NCI-H69 (cell line): ENCODE measurements around the gene PRLR.
"Not testable (repeated sequence)": the region's sequence is repeated elsewhere in the genome, so short reads cannot be mapped to it uniquely, and the experiment has no call there.

ENCODE experiments used
- DNase-seq: peaks from one replicate; lab custom pipeline; 2025; lab: John Stamatoyannopoulos, UW

Gene PRLR

DNA sequence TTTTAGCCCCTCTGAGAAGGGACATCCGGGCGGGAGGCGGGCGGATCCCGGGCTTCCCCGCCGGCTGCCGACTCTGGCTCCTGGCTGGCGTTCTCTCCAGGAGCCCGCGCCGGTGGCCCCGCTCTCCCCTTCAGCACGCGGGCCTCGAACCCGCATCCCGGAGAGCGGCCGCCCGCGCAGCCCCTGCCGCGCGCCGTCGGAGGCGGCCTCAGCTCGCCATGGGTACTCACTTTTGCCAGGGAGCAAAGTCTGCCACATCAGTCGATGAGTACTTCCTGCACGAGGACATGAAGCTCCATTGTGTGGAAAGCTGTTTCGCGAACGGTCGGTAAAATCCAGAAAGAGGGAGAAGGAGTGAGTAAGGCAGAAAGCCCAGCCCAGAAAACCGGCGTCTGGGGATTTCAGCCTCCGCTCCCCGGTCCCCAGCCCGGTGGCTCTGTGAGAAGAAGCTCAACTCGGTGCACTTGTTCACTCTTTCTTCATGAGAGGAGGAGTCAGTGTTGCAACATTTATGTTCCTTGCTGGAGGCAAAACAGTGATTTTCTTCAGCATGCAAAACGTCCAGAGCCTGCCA lies at the start of gene PRLR:
Gene PRLR, minus strand, starts transcription at position 450 of the 574 bp plus-strand sequence. CDS start 140,867 bp downstream, outside the sequence.
- DNase-seq, result peak; percentile 67

DNA sequence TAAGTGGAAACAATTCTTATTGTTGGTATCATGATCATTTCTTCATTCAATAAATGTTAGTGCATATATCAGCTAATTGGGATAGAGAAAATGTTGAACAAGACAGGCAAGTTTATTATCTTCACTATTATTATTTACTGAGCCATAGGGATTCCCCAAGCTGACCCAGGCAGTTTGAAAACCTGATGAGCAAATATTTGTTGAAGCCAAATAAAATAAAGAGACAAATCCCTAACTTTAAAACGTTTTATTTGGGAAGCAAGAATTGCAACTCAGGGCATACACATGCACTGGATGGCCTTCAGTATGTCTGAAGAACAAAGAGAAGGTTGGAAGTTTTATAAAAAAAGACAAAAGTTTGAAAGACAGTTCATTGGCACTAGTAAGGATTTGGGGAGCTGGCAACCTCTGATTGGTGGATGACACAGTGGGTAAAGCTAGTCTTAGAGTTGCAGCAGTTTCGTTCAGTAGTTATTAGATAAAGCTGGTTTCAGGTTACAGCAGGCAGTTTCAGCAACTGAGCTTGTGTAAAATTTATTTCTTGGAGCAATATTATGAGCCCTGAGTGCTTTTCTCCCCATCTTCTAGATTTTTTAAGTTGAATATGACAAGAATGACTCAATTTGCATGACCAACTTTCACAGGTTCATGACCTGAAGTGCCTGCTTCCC lies 44.7 kb upstream of the PRLR start:
- no peak for DNase-seq

DNA sequence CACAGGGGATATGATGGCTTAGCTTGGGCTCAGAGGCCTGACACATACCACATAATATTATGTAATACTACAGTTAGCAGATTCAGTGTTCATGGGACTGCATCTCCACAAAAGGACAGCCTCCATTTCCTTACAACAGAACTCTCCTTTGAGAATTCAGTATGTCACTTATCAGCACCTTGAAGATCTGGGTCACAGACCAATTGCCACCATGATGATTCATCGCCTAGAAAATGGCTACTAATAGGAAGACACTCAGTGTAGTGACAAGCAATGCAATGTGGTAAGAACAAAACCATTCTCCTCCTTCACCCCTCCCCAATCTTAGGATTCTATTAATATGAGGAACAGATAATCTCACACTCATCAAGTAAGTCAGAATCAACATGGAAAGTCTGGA lies 38.7 kb upstream of the PRLR start:
- DNase-seq, result no peak

DNA sequence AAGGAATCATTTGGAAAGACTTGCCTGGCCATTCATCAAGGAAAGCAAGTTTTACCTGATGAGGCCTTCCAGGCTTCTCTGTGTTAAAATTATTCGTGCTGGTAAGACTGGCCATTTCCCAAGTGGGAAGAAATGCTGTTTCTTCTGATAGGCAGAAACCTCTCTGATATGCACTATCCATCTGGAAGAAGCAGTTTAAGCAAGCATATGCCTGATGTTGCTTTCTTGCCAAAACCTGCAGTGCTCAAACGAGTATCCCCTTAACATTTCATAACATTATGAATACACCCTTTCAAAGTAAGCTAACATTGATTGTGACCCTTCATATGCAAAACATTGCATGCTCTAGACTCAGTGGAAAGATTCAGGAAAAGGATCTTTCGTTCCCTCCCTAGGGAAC lies 36.0 kb upstream of the PRLR start:
- peak; percentile 29 for DNase-seq

DNA sequence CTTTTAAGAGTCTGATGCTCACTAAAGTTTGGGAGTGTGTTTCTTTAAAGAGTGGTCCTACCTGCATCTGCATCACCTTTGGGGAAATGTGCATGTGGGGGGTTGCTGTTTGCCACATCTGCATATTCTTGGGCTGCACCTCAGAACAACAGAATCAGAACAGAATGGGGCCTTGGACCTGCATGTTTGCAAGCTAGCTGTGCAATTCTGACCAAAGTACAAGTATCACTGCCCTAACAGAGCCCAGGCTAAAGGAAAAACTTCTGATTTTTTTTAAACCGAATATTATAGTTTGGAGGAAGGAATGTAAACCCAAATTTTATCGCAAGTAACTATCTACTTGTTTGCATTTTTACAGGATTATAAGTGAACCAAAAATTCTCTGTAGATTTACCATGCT lies 34.2 kb upstream of the PRLR start:
- DNase-seq, result no peak

- peak; percentile 28 for DNase-seq
Observed at GRCh38 chr5:35263266-35263877, 33.1 kb upstream of the PRLR start.

DNA sequence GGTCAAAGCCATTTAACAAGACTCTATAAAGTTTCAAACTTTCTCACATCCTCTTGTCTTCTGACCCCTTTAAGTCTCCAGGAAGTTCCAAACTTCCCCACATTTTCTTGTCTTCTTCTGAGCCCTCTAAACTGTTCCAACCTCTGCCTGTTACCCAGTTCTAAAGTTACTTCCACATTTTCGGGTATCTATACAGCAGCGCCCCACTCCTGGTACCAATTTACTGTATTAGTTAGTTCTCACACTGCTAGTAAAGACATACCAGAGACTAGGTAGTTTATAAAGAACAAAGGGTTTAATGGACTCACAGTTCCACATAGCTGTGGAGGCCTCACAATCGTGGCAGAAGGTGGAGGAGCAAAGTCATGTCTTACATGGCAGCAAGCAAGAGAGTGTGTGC lies 23.3 kb upstream of the PRLR start:
- no peak for DNase-seq

DNA sequence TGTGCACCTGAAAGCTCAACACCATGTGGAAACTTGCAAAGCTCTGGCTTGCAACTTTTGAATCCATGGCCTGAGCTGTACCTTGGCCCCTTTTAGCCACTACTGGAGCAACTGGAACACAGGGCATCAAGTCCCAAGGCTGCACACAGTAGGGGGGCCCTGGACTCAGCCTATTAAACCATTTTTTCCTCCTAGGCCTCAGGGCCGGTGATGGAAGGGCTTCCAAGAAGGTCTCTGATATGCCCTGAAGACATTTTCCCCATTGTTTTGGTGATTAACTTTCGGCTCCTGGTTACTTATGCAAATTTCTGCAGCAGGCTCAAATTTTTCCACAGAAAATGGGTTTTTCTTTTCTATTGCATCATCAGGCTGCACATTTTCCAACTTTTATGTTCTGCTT lies 22.7 kb upstream of the PRLR start:
- DNase-seq, result no peak

DNA sequence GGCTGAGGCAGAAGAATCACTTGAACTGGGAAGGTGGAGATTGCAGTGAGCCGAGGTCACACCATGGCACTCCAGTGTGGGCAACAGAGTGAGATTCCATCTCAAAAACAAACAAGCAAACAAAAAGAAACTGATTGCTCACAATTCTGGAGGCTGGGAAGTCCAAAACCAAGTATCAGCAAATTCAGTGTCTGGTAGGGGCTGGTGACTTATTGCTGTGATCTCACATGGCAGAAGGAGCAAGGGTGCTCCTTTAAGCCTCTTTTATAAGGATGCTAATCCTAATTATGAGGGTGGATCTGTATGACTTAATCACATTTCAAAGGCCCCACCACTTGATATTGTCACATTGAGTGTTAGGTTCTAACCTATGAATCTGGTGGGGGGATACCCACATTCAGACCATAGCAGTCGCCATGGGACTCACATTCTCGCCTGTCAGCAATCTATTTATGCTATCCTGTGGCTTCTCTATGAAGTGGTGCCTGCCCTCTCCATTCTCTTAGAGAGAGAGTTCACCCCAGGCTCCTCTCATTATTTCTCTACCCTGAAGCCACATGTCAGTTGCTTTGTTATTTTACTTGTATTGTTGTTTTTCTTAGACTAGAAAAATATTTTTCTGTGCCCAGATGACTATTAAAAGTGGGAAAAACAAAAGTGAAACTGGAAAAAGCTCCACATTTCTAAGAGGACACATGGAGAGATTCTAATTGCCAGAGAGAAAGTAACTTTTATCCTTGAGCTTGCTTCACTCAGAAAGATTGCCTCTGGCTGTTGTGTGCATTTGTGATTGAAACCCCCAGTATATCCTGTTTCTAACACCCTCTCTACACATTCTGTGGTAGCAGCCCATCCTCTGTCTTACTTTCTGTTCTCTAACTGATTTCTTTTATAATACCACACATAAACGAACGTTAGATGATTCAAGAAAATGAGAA lies 18.8 kb upstream of the PRLR start:
- no peak for DNase-seq

GRCh38 chr5:35247648-35248034 lies 17.4 kb upstream of the PRLR start:
- DNase-seq, result no peak

- peak; percentile 48 for DNase-seq
Observed at GRCh38 chr5:35246900-35247647, 16.8 kb upstream of the PRLR start.

DNA sequence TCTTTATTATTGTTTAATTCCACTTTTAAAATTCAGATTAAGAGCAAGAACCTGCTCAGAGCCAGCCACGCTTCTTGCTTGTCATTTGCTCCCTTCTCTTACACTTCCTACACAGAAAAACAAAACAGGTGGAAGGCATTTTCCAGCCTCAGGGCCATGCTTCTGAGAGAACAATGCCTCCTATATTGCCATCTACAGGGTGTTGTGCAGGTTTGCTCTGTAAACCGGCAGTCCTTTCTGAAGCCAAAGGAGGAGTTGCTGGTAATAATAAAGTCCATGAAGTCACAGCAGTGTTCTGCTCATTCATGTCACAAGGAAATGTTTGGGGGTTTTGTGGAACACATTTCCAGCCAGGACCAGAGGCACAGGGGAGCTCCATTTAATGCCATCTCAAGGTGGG lies 16.1 kb upstream of the PRLR start:
- DNase-seq, result peak; percentile 49

GRCh38 chr5:35245371-35245770 lies 15.1 kb upstream of the PRLR start:
- DNase-seq, result not testable (repeated sequence)

- DNase-seq, result no peak
Observed at GRCh38 chr5:35244171-35244570, 13.9 kb upstream of the PRLR start.

GRCh38 chr5:35242702-35243258 lies 12.5 kb upstream of the PRLR start:
- DNase-seq, result no peak

- DNase-seq, result no peak
Observed at GRCh38 chr5:35240892-35241291, 10.6 kb upstream of the PRLR start.

DNA sequence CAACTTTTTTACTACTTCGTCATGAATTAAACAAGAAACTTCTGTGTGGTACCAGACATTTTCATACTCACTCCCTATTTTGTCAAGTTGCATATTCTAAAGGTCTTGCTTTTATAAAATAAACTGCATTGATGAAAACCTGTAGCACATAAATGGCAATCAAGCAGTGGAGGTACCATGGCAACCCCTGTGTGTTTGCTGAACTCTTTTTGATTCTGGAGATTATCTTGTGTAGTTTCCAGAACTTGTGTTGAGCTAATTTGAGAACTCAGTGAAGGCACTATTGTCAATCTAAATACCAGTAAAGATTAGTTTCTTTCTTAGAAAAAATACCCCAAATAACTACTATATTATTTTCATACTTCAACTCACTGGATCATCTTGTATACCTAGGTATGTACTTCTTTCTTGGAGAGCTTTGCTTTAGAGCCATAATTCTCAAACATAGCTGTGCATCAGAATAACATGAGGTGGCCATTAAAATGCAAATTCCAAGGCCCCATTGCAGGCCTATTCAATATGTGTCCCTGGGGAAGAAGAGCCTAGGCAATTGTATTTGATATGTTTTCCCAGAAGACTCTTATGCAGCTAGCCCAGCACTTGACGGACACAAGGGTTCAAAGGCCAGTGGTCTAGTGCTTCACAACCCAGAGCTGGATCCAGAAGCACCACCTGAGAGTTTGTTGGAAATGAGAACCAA lies 9.8 kb upstream of the PRLR start:
- no peak for DNase-seq

DNA sequence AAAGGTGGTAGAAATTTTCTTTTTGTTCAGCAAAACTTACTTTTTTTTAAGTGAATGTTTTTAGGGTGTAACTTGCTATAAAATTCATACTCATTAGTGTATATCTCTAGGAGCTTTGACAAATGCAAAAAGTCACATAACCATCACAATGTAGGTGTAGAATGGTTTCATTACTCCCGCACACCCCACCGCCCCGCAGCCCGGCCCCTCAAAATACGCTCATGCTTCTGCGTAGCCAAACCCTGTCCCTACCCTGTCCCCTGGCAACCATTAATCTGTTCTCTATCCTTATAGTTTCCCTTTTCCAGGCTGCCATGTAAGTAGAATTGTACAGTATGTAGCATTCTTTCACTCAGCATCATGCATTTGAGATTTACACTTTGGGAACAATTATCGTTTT lies 9.2 kb upstream of the PRLR start:
- no peak for DNase-seq

- no peak for DNase-seq
Observed at GRCh38 chr5:35237580-35238376, 7.5 kb upstream of the PRLR start.

GRCh38 chr5:35236770-35237169 lies 6.5 kb upstream of the PRLR start:
- no peak for DNase-seq
